IPS-20b (cell line): ENCODE data around the gene TBX10.

Experiments used
- H3K27ac ChIP-seq: one replicate; pipeline ENCODE4 v1.5.1; 2013; ENCODE audit warnings: low read length
- H3K27me3 ChIP-seq: 2 replicates; pipeline ENCODE4 v1.6.1; 2013; ENCODE audit warnings: mild to moderate bottlenecking, low read length, inconsistent platforms; ENCODE audit not compliant: insufficient read depth
- H3K36me3 ChIP-seq: 2 replicates; pipeline ENCODE4 v1.6.1; 2013; ENCODE audit warnings: low read depth, mild to moderate bottlenecking, inconsistent platforms, low read length, moderate library complexity; ENCODE audit not compliant: insufficient read depth
- H3K4me1 ChIP-seq: 2 replicates; pipeline ENCODE4 v1.6.1; 2013; ENCODE audit warnings: mild to moderate bottlenecking, control low read depth, inconsistent platforms, low read length, moderate library complexity; ENCODE audit not compliant: insufficient read depth
- H3K4me3 ChIP-seq: 2 replicates; pipeline ENCODE4 v1.5.1; 2013; ENCODE audit warnings: mild to moderate bottlenecking, low read length, inconsistent platforms
- H3K9ac ChIP-seq: 2 replicates; pipeline ENCODE4 v1.6.1; 2013; ENCODE audit warnings: low read depth, mild to moderate bottlenecking, inconsistent platforms, low read length, moderate library complexity
- H3K9me3 ChIP-seq: 2 replicates; pipeline ENCODE4 v1.6.1; 2013; ENCODE audit warnings: mild to moderate bottlenecking, low read depth, low read length, inconsistent platforms; ENCODE audit not compliant: insufficient read depth

Gene TBX10

GRCh38 chr11:67648140-67648795, 8.7 kb upstream of the TBX10 start:
- Histone ChIP-seq H3K36me3 (no peaks in the 10 kb centered on the region), H3K9me3 (no peaks in the 10 kb centered on the region), H3K4me1 (no peaks in the 10 kb centered on the region), H3K27ac (no peak overlapping the region), H3K4me3 (no peak overlapping the region), H3K27me3 (no peaks in the 10 kb centered on the region), H3K9ac (no peak overlapping the region)

- H3K4me3 ChIP-seq: no peak overlapping the region
- H3K27ac ChIP-seq: no peak overlapping the region
- H3K27me3 ChIP-seq: no peaks in the 10 kb centered on the region
- no peaks in the 10 kb centered on the region for H3K36me3 ChIP-seq
- no peaks in the 10 kb centered on the region for H3K4me1 ChIP-seq
- H3K9me3 ChIP-seq: no peaks in the 10 kb centered on the region
- no peak overlapping the region for H3K9ac ChIP-seq
Observed at GRCh38 chr11:67647471-67647870, 7.9 kb upstream of the TBX10 start.

GRCh38 chr11:67646535-67647336, 7.2 kb upstream of the TBX10 start:
- H3K9ac ChIP-seq: no peak overlapping the region
- H3K4me1 ChIP-seq: no peaks in the 10 kb centered on the region
- H3K27me3 ChIP-seq: no peaks in the 10 kb centered on the region; the same call in 1 of the 2 replicates
- no peaks in the 10 kb centered on the region for H3K36me3 ChIP-seq
- no peak overlapping the region for H3K27ac ChIP-seq
- H3K4me3 ChIP-seq: no peak overlapping the region
- H3K9me3 ChIP-seq: no peaks in the 10 kb centered on the region

- Histone ChIP-seq H3K9me3 (no peaks in the 10 kb centered on the region), H3K36me3 (no peaks in the 10 kb centered on the region), H3K27ac (no peak overlapping the region), H3K4me3 (no peak overlapping the region), H3K9ac (no peak overlapping the region), H3K27me3 (peaks cover 3% of the 10 kb centered on the region), H3K4me1 (no peaks in the 10 kb centered on the region)
Observed at GRCh38 chr11:67645521-67646461, 6.2 kb upstream of the TBX10 start.

GRCh38 chr11:67644472-67645418, 5.2 kb upstream of the TBX10 start:
- H3K9ac ChIP-seq: no peak overlapping the region
- no peak overlapping the region for H3K4me3 ChIP-seq
- H3K27ac ChIP-seq: no peak overlapping the region
- no peaks in the 10 kb centered on the region for H3K4me1 ChIP-seq
- H3K9me3 ChIP-seq: no peaks in the 10 kb centered on the region; the same call in 1 of the 2 replicates
- peaks cover 14% of the 10 kb centered on the region for H3K27me3 ChIP-seq
- no peaks in the 10 kb centered on the region for H3K36me3 ChIP-seq

- no peaks in the 10 kb centered on the region for H3K36me3 ChIP-seq
- no peaks in the 10 kb centered on the region for H3K4me1 ChIP-seq
- no peaks in the 10 kb centered on the region; the same call in 1 of the 2 replicates for H3K9me3 ChIP-seq
- no peak overlapping the region for H3K4me3 ChIP-seq
- H3K9ac ChIP-seq: no peak overlapping the region
- no peak overlapping the region for H3K27ac ChIP-seq
- H3K27me3 ChIP-seq: peaks cover 19% of the 10 kb centered on the region
Observed at GRCh38 chr11:67644042-67644441, 4.5 kb upstream of the TBX10 start.

GRCh38 chr11:67642173-67643120, 2.9 kb upstream of the TBX10 start:
- Histone ChIP-seq H3K27ac (no peak overlapping the region), H3K9me3 (no peaks in the 10 kb centered on the region; the same call in 1 of the 2 replicates), H3K36me3 (no peaks in the 10 kb centered on the region), H3K4me3 (no peak overlapping the region), H3K27me3 (peaks cover 19% of the 10 kb centered on the region), H3K4me1 (no peaks in the 10 kb centered on the region), H3K9ac (no peak overlapping the region)

- Histone ChIP-seq H3K4me3 (no peak overlapping the region), H3K9ac (no peak overlapping the region), H3K36me3 (no peaks in the 10 kb centered on the region), H3K9me3 (no peaks in the 10 kb centered on the region; the same call in 1 of the 2 replicates), H3K4me1 (no peaks in the 10 kb centered on the region), H3K27me3 (peaks cover 19% of the 10 kb centered on the region), H3K27ac (no peak overlapping the region)
Observed at GRCh38 chr11:67641338-67642172, 2.0 kb upstream of the TBX10 start.

GRCh38 chr11:67640758-67641337, 1.3 kb upstream of the TBX10 start:
- no peak overlapping the region for H3K9ac ChIP-seq
- no peak overlapping the region for H3K27ac ChIP-seq

More at GRCh38 chr11:67640758-67641337, 1.3 kb upstream of the TBX10 start:
- Histone ChIP-seq H3K27me3 (peaks cover 19% of the 10 kb centered on the region), H3K36me3 (no peaks in the 10 kb centered on the region), H3K9me3 (no peaks in the 10 kb centered on the region; the same call in 1 of the 2 replicates), H3K4me3 (no peak overlapping the region), H3K4me1 (no peaks in the 10 kb centered on the region)
